Loucy (cell line): ENCODE measurements around the gene IQCH.

Experiments used
- H2AFZ ChIP-seq: fragments of 200-600 bp; sonication (generic); 2 replicates; pipeline ENCODE4 v1.6.0; 2016; ENCODE audit warnings: antibody characterized with exemption, mild to moderate bottlenecking, low read length, moderate library complexity
- H3F3A ChIP-seq: fragments of 200-600 bp; 2 replicates; pipeline ENCODE4 v1.6.0; 2016; ENCODE audit warnings: antibody characterized with exemption, low read depth, mild to moderate bottlenecking
- H3K27me3 ChIP-seq: fragments of 200-600 bp; sonication (generic); 2 replicates; pipeline ENCODE4 v1.6.1; 2014; ENCODE audit warnings: low read length, mild to moderate bottlenecking; ENCODE audit not compliant: insufficient read depth, poor library complexity, severe bottlenecking
- H3K36me3 ChIP-seq: fragments of 200-600 bp; sonication (generic); 2 replicates; pipeline ENCODE4 v1.6.1; 2016; ENCODE audit warnings: low read length; ENCODE audit not compliant: insufficient read depth
- H3K4me1 ChIP-seq: fragments of 200-600 bp; sonication (generic); 2 replicates; pipeline ENCODE4 v1.5.1; 2014; ENCODE audit warnings: low read length, mild to moderate bottlenecking; ENCODE audit not compliant: insufficient read depth, poor library complexity, severe bottlenecking
- H3K4me2 ChIP-seq: fragments of 200-600 bp; sonication (generic); 2 replicates; pipeline ENCODE4 v1.6.0; 2014; ENCODE audit warnings: antibody characterized with exemption, low read length, low read depth, mild to moderate bottlenecking; ENCODE audit not compliant: poor library complexity, severe bottlenecking
- H3K4me3 ChIP-seq: fragments of 200-600 bp; sonication (generic); 2 replicates; pipeline ENCODE4 v1.5.1; 2014; ENCODE audit warnings: low read length, mild to moderate bottlenecking, mixed read lengths; ENCODE audit not compliant: poor library complexity, severe bottlenecking
- H3K79me2 ChIP-seq: fragments of 200-600 bp; sonication (generic); 2 replicates; pipeline ENCODE4 v1.6.1; 2014; ENCODE audit warnings: low read length; ENCODE audit not compliant: insufficient read depth
- H3K9ac ChIP-seq: fragments of 200-600 bp; sonication (generic); 2 replicates; pipeline ENCODE4 v1.6.0; 2014; ENCODE audit warnings: mild to moderate bottlenecking, low read depth, low read length, moderate library complexity; ENCODE audit not compliant: poor library complexity, severe bottlenecking
- H3K9me2 ChIP-seq: fragments of 200-600 bp; sonication (generic); replicated peaks from 2 replicates; pipeline ENCODE4 v1.6.1; 2016; ENCODE audit warnings: low read depth, low read length, mixed read lengths
- H3K9me3 ChIP-seq: fragments of 200-600 bp; sonication (generic); 2 replicates; pipeline ENCODE4 v1.6.1; 2014; ENCODE audit warnings: mild to moderate bottlenecking, antibody characterized with exemption, low read length, low read depth; ENCODE audit not compliant: insufficient read depth
- H4K20me1 ChIP-seq: fragments of 200-600 bp; sonication (generic); 2 replicates; pipeline ENCODE4 v1.6.0; 2014; ENCODE audit warnings: antibody characterized with exemption, low read length, mild to moderate bottlenecking; ENCODE audit not compliant: insufficient read depth, poor library complexity, severe bottlenecking
- EZH2phosphoT487 ChIP-seq: fragments of 200-600 bp; IDR thresholded peaks from 2 replicates; pipeline ENCODE4 v1.6.1; 2018; ENCODE audit warnings: antibody characterized with exemption, mild to moderate bottlenecking, moderate library complexity, borderline replicate concordance
- TF ChIP-seq, protein P1 (sequence below): fragments of 200-600 bp; sonication (generic); conservative IDR thresholded peaks from 2 replicates; pipeline ENCODE4 v1.5.1; 2014; ENCODE audit warnings: mild to moderate bottlenecking, antibody characterized with exemption, low read length

Gene IQCH

GRCh38 chr15:67521783-67522568, 267.4 kb downstream of the IQCH start:
- Histone ChIP-seq H3K4me2 (peak overlapping the region; percentile 87), H3K9ac (peak overlapping the region; percentile 92), H3F3A (no peaks in the 10 kb centered on the region), H3K27me3 (no peaks in the 10 kb centered on the region), H3K4me3 (peak overlapping the region; percentile 80), H3K36me3 (no peaks in the 10 kb centered on the region), H3K79me2 (peaks cover 71% of the 10 kb centered on the region), H3K4me1 (peaks cover 52% of the 10 kb centered on the region), H3K9me3 (no peaks in the 10 kb centered on the region), H4K20me1 (peaks cover 44% of the 10 kb centered on the region), H2AFZ (peak overlapping the region; percentile 97), H3K9me2 (no peaks in the 10 kb centered on the region)
- TF ChIP-seq, protein P1, sequence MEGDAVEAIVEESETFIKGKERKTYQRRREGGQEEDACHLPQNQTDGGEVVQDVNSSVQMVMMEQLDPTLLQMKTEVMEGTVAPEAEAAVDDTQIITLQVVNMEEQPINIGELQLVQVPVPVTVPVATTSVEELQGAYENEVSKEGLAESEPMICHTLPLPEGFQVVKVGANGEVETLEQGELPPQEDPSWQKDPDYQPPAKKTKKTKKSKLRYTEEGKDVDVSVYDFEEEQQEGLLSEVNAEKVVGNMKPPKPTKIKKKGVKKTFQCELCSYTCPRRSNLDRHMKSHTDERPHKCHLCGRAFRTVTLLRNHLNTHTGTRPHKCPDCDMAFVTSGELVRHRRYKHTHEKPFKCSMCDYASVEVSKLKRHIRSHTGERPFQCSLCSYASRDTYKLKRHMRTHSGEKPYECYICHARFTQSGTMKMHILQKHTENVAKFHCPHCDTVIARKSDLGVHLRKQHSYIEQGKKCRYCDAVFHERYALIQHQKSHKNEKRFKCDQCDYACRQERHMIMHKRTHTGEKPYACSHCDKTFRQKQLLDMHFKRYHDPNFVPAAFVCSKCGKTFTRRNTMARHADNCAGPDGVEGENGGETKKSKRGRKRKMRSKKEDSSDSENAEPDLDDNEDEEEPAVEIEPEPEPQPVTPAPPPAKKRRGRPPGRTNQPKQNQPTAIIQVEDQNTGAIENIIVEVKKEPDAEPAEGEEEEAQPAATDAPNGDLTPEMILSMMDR: 0 out of 2 replicates have a peak, but pooled peaks have one; percentile 10
- no peak for TF ChIP-seq EZH2phosphoT487

DNA sequence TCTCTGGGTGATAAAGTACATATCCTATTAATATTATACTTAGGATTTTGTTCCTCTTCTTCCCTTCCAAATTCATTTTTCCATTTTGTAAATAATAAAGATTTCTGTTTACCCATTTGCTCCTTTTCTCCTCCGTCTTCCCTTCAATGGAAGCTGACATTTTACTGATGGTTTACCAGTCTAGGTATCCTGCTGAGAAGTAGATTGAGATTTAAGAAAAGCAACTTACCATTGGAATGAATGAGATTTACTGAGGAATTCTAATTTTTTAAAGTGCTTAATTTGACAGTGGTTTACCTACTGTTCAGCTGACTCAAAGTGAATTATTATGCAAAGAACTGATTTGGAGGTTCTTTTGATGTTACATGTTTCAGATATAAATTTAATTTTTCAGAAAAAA, 268.7 kb downstream of the IQCH start:
- H3K4me3 ChIP-seq: peak overlapping the region; percentile 80
- peak overlapping the region; percentile 92 for H3K9ac ChIP-seq
- no peaks in the 10 kb centered on the region for H3K36me3 ChIP-seq
- TF ChIP-seq EZH2phosphoT487: no peak
- TF ChIP-seq, protein P1: no peak
- H3K4me2 ChIP-seq: peak overlapping the region; percentile 87
- no peak overlapping the region for H2AFZ ChIP-seq
- H3F3A ChIP-seq: no peaks in the 10 kb centered on the region
- peaks cover 44% of the 10 kb centered on the region for H4K20me1 ChIP-seq
- H3K9me2 ChIP-seq: no peaks in the 10 kb centered on the region
- H3K27me3 ChIP-seq: no peaks in the 10 kb centered on the region
- H3K4me1 ChIP-seq: peaks cover 58% of the 10 kb centered on the region
- H3K79me2 ChIP-seq: peaks cover 72% of the 10 kb centered on the region
- H3K9me3 ChIP-seq: no peaks in the 10 kb centered on the region

DNA sequence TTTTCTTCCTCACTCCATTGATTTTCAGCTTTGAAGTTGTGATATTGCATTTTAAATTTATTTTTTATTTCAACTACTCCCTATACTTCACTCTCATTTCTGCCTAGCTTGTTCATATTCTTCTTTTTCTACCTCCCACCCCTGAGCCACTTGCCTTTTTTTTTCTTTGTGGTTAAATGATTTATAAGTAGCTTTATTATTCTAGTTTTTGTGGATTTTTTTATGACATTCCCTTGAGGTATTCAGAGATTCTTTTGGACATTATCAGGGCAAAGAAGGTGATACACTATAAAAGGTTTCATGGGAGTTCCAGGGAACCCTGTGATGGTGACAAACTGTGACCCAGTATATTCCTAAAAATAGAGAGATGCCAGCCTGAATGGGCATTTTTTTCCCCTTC, 269.6 kb downstream of the IQCH start:
- H3F3A ChIP-seq: no peaks in the 10 kb centered on the region
- H3K4me3 ChIP-seq: peak overlapping the region; percentile 80
- H3K9me2 ChIP-seq: no peaks in the 10 kb centered on the region
- no peaks in the 10 kb centered on the region for H3K36me3 ChIP-seq
- H3K27me3 ChIP-seq: no peaks in the 10 kb centered on the region
- H3K9me3 ChIP-seq: no peaks in the 10 kb centered on the region
- peak overlapping the region; percentile 92 for H3K9ac ChIP-seq
- H3K4me2 ChIP-seq: peak overlapping the region; percentile 87
- no peak overlapping the region for H2AFZ ChIP-seq
- H3K79me2 ChIP-seq: peaks cover 72% of the 10 kb centered on the region
- H4K20me1 ChIP-seq: peaks cover 44% of the 10 kb centered on the region
- TF ChIP-seq EZH2phosphoT487: no peak
- peaks cover 58% of the 10 kb centered on the region for H3K4me1 ChIP-seq
